Forelimb muscle (tissue), 1 donor: ENCODE results near the gene NOX4. TPM values are rescaled to one million over a fixed set of nuclear protein-coding genes. Genes with fewer than 3 reads are reported as not detected.
"Not testable (repeated sequence)": the region's sequence is repeated elsewhere in the genome, so short reads cannot be mapped to it uniquely, and the experiment has no call there.

Experiments used
- DNase-seq: peaks from one replicate; pipeline ENCODE4 v3.0.0-alpha.2; 2013; ENCODE audit warnings: low read depth
- polyA plus RNA-seq: library from polyadenylated mRNA; unstranded; fragments of 120-200 nt; gene quantifications from one replicate; pipeline ENCODE4 v1.2.1, GENCODE V29; 2013; ENCODE audit not compliant: insufficient read length

The NOX4 gene
- polyA plus RNA-seq, 1 donor, result 2.5 TPM

DNA sequence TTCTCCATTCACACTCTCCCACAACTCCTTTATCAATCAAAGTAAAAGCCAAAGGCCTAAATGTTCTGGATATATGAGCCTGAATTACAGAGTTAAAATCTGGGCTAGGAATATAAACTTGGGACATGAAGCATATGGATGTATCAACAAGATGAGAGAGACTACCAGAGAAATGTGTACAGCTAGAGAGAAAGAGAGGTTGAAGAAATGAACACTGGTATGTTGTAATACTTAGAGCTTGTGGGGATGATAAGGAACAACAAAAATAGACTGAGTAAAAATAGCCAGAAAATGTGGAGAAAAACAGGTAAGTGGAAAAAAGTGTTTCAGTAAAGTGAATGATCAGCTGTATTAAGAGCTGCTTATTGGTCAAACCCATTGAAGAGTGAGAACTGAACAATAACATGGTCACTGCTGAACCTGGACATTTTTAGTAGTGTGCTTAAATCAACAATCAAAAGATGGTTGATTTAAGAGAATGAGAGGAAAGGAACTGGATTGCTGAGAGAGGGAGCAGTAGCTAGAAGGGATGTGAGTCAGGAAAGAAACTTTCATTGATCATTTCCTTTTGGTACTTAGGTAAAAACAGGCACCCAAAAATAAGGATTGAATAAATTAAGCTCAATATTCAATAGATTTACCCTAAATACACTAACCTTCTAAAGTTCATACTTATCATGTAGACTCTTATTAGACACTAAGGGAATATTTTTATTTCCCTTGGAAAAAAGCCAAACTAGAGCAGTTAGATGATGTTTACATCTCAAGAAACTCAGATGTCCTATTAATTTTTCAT is 111.0 kb downstream of the NOX4 start:
- DNase-seq, result not testable (repeated sequence)

DNA sequence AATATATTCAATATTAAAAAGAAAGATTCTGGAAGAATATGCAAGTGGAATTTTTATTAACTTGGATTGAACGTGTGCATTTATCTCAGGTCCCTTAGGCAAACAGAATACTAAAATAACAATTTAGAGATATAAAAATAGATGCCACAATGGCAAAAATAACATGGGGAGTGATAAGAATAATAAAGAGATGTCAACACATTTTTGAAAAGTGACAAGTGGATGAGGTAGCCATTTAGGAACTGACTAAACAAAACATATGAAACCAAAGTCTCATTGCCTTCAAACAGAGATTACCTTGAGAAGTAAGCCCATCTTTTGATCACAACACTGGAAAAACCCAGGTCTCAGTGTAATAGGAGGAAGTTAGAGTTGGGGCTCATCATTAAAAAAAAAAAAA is 112.2 kb downstream of the NOX4 start:
- DNase-seq, result not testable (repeated sequence)

DNA sequence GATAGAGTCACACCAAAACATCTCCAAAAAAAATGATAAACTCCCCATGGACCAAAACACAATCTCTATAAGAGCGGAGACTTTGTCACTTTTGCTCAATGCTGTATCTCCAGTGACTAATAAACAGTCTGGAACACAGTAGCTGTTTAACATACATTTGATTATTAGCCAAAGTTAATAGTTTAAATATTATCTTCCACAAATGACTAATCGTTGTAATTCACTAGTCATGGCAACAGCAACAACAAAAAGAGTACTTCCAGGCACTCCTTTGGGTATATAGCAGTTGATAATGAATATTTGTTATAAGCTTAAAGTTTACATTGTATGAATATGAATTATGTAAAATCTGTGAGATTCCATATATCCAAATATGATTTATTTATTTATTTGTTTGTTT is 121.8 kb downstream of the NOX4 start:
- DNase-seq, result not testable (repeated sequence)

DNA sequence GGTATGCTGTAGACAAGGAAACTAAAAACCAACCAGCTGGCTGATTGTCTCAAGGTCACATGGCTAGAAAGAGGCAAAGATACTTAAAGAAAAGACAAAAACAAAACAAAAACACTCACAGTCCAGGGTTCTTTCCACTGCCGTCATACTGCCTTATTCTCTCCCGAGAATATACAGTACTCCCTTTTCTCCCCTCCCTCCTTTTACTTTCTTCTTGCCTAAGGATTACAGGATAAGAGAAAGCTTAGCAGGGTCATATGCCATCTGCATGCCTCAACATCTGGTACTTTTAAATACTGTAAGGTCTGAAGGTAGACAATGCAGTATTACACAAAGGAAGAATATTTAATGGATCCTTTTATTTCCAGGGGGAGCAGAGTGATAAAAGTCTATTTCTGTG is 126.3 kb downstream of the NOX4 start:
- not testable (repeated sequence) for DNase-seq

GRCh38 chr11:89361734-89362133 is 129.4 kb downstream of the NOX4 start:
- DNase-seq, result no peak

DNA sequence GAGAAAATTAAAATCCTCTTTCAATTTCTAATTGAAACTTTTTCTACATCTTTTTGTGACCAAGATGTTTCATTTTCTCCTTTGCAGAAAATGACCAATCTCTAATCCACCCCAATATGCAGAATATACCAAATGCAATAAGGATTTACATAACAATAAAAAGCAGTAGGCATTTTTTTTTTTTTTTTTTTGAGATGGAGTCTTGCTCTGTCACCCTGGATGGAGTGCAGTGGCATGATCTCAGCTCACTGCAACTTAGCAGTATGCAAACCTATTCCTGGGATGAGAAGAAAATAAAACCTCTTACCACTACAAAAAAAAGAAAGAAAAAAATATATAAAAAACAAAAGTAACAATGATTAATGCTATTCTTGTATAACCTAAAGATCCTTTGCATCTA is 132.0 kb downstream of the NOX4 start:
- not testable (repeated sequence) for DNase-seq

DNA sequence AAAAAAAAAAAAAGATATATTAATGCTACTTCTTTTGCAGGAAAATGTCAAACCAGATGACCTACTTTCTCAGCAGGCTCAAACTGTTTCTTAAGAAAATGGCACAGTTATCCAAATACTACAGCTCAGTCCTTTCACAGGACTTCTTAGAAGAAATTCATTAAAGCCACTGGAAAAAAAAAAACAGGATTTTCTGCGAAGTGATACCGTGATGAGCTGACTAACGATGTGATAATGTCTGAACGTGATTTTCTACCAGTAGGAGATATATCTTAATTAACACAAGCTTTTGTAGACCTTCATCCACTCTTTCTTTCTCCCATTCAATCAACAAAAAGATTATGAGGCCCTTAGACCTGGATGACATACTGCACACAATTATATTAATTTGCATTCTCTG is 132.4 kb downstream of the NOX4 start:
- no peak for DNase-seq

GRCh38 chr11:89355646-89356045 is 135.5 kb downstream of the NOX4 start:
- DNase-seq, result no peak

DNA sequence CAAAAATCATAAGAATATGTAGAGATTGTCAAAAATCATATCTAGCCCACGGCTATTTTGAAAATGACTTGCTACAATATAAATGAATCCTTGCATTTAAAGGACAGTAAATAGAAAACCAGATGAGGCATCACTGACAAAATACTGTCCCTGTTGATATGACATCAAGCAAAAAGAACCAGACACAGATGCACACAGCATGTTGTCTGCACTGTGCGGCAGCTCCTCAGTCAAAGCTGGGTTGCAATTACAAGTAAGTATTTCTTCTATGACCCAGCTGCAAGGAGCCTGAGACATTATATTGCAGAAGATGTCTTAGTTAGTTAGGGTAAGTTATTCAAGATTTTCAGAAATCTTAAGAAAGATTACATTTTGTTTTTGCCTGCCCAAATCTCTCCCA is 136.7 kb downstream of the NOX4 start:
- not testable (repeated sequence) for DNase-seq

- no peak for DNase-seq
Observed at GRCh38 chr11:89347071-89347470, 144.1 kb downstream of the NOX4 start.

GRCh38 chr11:89346601-89347000 is 144.6 kb downstream of the NOX4 start:
- DNase-seq, result no peak

DNA sequence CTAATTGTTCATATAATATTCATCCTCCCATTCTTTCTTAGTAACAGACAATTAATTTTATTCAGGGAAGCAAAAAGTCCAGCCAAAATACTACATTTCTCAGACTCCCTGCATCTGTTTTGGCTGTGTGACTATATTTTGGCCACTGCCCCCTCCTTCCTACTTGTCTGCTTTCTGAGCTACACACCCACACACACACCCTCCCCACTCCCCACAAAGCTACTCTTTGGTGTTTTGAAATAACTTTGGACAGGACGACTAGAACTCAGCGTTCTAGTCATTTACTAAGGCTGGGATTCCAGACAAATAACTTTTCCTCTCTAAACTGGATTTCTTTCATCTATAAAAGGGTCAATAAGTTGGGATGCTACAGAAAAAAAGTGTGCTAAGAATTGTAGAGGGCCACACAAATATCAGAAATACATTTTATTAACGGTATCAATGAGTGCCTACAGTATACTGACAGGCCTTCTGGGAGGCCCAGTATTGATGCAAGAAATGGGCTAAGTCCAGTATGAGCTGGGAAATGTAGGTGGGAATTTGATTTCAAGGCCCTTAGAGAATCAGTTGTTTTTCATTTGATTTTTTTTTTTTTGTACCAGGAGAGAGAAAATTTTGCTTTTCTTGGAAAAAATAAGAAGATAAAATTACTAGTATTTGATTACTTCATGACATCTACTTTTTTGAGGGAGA is 148.1 kb downstream of the NOX4 start:
- not testable (repeated sequence) for DNase-seq

DNA sequence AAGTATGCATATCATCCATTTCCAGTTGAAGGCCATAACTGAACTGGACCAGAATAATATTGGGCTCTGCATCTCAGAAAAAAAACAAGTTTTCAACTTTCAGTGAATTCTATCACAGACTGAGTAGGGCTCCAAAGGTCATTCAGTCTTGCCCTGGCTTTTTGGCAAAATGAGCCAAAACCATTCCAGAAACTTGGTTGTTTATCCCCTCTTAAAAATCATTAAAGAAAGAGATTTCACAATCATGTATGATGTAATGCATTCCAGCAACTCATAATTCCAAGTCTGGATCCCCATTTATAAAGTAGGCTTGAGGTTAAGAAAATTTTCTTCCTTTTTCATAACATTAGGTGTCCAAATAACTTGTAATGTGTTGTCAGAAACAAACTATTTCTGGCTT is 150.7 kb downstream of the NOX4 start:
- DNase-seq, result not testable (repeated sequence)

- DNase-seq, result not testable (repeated sequence)
Observed at GRCh38 chr11:89338073-89338472, 153.1 kb downstream of the NOX4 start.

DNA sequence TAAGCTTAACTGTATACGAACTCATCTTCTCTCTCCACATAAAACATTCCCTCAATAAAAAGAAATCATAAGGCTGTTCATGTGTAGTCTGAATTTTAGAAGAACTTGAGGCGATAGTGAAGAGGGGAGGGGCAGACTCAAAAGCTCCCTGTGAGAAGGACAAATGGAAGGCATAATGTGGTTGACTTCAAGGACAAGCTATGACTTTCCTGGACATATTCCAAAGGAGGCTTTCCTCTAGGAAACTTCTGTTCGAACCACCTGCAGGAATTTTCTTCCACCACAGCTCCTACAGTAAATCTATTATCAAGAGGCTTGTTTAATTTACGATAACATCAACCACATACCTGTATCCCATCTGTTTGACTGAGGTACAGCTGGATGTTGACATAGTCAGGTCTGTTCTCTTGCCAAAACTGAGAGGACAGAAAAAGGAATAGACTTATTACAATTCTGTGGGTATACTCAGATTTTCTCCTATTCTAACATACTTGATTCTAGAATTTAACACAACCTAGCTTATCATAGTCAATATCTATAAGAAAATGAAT is 154.0 kb downstream of the NOX4 start:
- DNase-seq, result not testable (repeated sequence)

- not testable (repeated sequence) for DNase-seq
Observed at GRCh38 chr11:89333704-89334103, 157.5 kb downstream of the NOX4 start.

DNA sequence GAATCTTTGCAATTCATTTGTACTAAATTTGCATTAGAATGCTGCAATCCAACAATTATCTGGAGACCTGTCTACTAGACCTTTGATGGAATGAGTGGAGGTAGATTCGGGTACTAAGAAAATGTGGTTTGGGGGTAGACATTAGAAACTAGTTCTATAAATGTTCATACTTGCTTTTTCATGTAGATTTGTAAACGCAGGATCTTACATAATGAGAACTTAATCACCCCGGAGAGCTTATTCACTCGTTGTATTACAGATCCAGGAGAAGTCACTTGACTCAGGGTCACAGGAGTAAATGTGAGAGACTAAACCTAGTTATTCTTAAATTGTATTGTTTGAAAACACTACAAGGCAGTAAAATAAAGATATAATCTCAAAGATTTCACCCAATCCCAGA is 159.2 kb downstream of the NOX4 start:
- DNase-seq, result not testable (repeated sequence)

- no peak for DNase-seq
Observed at GRCh38 chr11:89327885-89328284, 163.3 kb downstream of the NOX4 start.

GRCh38 chr11:89321401-89321800 is 169.8 kb downstream of the NOX4 start:
- DNase-seq, result no peak

DNA sequence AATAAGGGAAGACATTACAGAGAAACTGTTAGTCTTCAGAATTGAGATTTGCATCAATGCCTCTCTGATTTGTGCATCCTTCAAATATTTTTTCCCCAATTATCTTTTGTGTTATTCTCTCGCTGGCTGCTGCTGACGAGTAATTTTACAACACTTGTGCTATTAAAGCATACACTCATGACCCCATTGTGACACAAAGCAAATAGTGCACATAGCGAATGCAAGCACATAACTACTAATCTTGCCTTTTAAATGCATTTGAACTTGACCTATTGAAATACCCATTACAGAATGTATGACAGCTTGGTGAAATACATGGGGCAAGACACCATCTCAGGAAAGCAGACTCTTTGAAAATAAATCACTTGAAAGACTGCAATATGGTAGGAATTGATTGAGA is 180.6 kb downstream of the NOX4 start:
- not testable (repeated sequence) for DNase-seq

GRCh38 chr11:89309321-89309985 is 181.7 kb downstream of the NOX4 start:
- DNase-seq, result not testable (repeated sequence)

GRCh38 chr11:89308272-89308671 is 182.9 kb downstream of the NOX4 start:
- not testable (repeated sequence) for DNase-seq
